ENCODE measurements around the gene PTGDS. TPM values are rescaled to one million over a fixed set of nuclear protein-coding genes. Genes with fewer than 3 reads are reported as not detected.

The PTGDS gene
- total RNA-seq, 1 donor from 2014 or later, result 0.26 TPM

DNA sequence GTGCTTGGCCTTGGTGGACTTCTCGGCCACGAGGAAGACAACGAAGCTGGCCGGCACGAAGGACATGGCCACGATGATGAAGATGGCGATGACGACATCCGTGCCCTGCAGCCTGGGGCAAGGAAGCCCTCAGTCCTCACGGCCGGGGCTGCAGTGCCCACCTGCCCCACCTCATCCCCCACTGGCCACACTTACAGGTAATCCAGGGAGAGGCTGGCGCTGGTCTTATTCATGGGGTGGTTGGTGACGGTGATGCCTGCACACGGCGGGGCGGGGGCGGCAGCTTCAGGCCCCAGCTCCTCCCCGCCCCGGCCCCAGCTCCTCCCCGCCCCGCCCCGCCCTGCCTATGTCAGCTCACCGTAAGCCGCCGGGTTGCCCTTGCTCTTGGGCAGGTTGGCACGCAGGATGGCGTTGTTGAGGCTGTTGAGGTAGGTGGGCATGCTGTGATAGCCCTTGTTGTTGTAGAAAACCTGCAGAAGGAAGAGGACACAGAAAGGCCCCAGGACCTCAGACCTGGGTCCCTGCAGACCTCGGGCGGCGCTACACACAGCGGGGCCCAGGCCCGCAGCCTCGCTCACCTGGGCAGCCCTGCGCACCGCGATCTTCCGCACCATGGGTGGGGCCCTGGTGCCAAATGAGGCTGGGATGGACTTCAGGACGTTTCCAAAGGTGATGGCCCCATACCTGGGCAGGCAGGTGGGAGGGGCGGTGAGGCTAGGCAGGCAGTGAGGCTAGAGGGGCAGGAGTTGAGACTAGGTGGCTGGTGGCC, 34.8 kb downstream of the PTGDS start:
- no peak for DNase-seq (ENCODE audit: low read depth)
- TF ChIP-seq, protein P1, sequence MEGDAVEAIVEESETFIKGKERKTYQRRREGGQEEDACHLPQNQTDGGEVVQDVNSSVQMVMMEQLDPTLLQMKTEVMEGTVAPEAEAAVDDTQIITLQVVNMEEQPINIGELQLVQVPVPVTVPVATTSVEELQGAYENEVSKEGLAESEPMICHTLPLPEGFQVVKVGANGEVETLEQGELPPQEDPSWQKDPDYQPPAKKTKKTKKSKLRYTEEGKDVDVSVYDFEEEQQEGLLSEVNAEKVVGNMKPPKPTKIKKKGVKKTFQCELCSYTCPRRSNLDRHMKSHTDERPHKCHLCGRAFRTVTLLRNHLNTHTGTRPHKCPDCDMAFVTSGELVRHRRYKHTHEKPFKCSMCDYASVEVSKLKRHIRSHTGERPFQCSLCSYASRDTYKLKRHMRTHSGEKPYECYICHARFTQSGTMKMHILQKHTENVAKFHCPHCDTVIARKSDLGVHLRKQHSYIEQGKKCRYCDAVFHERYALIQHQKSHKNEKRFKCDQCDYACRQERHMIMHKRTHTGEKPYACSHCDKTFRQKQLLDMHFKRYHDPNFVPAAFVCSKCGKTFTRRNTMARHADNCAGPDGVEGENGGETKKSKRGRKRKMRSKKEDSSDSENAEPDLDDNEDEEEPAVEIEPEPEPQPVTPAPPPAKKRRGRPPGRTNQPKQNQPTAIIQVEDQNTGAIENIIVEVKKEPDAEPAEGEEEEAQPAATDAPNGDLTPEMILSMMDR (IDR thresholded peaks at IDR 0.05; ENCODE audit: insufficient read depth, low read length, severe bottlenecking), result no peak
- Histone ChIP-seq H3K4me3 (ENCODE audit: low read depth, low read length) (no peak overlapping the region), H3K27me3 (ENCODE audit: control insufficient read depth, insufficient read depth, low read length) (no peaks in the 10 kb centered on the region), H3K36me3 (ENCODE audit: control insufficient read depth, insufficient read depth, low read length) (peaks cover 11% of the 10 kb centered on the region)
- FAIRE-seq, result no peak

DNA sequence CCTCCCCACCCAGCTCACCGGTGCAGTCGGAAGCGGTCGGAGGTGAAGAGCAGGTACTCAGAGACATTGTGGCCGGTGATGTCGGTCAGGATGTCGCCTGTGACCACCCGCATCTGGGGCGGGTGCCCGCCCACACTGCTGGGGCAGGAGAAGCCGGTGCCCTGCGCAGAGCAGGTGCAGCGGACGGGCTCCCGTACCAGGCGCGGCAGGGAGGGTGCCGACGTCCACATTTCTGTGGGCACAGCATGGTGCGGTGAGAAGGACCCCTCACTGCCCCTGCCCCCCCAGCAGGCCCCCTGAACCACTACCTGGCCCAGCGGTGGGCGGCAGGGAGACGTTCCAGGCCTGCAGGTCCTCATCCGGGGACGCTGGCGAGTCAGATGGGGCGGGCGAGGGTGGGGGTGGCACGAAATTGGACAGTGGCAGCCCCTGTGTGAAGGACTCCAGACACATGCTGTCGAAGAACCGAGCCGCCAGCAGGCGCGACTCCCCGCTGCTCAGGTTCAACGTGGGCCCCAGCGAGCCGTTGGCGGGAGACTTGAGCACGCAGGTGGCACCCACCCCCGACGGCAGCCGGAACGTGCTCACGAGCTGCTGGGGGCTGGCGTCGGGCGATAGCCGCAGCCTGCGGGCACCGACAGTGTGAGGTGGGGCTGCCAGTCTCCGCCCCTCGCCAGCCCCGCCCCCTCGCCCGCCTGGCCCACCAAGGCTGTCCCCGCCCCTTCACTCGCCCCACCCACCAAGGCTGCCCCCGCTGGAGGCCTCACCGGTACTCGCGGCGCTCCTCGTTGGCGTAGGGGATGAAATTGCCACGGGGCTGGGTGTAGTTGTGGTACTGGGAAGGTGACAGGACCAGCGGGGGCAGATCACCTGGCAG, 35.6 kb downstream of the PTGDS start:
- H3K4me3 ChIP-seq (ENCODE audit: low read depth, low read length), result no peak overlapping the region
- FAIRE-seq (no peak), DNase-seq (ENCODE audit: low read depth) (no peak)
- peaks cover 10% of the 10 kb centered on the region for H3K36me3 ChIP-seq (ENCODE audit: control insufficient read depth, insufficient read depth, low read length)
- TF ChIP-seq, protein P1 (IDR thresholded peaks at IDR 0.05; ENCODE audit: insufficient read depth, low read length, severe bottlenecking), result no peak
- no peaks in the 10 kb centered on the region for H3K27me3 ChIP-seq (ENCODE audit: control insufficient read depth, insufficient read depth, low read length)

DNA sequence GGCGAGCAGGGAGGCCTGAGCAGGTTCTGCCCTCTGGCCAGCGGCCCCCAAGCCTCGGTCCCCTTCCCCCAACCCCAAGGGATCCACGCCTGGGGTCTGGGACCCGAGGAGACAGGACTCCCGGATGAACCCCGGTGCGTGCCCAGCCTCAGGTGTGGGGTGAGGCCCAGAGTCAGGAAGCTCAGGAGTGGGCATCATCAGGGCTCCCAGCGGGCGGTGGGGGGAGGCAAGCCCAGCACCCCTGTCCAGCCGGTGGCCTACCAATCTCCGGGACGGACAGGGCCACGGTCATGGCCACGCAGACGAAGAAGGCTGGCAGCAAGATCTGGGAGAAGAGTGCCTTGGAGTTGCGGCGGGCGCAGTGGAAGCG, 36.3 kb downstream of the PTGDS start:
- no peak for DNase-seq (ENCODE audit: low read depth)
- Histone ChIP-seq H3K4me3 (ENCODE audit: low read depth, low read length) (no peak overlapping the region), H3K36me3 (ENCODE audit: control insufficient read depth, insufficient read depth, low read length) (peaks cover 10% of the 10 kb centered on the region), H3K27me3 (ENCODE audit: control insufficient read depth, insufficient read depth, low read length) (no peaks in the 10 kb centered on the region)
- no peak for FAIRE-seq
- TF ChIP-seq, protein P1 (IDR thresholded peaks at IDR 0.05; ENCODE audit: insufficient read depth, low read length, severe bottlenecking), result no peak

DNA sequence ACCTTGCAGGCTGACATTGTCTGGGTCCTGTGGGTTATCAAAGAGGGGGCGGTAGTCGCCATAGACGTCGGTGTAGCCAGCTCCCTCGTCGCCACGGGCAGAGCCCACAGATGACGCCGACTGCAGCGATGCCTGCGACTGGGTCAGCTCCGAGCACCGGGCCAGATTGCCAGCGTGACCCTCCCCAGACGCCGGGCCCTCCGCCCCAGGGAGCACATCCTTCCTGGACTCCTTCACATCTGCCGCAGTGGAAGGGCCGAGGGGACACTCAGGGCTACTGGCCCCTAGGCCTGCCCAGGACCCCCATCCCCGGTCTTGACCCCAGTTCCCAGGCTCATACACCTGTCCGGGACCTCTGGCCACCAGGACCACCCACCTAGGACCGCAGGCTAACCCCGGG, 36.9 kb downstream of the PTGDS start:
- TF ChIP-seq, protein P1 (IDR thresholded peaks at IDR 0.05; ENCODE audit: insufficient read depth, low read length, severe bottlenecking), result no peak
- Histone ChIP-seq H3K4me3 (ENCODE audit: low read depth, low read length) (no peak overlapping the region), H3K27me3 (ENCODE audit: control insufficient read depth, insufficient read depth, low read length) (no peaks in the 10 kb centered on the region), H3K36me3 (ENCODE audit: control insufficient read depth, insufficient read depth, low read length) (peaks cover 10% of the 10 kb centered on the region)
- DNase-seq (ENCODE audit: low read depth) (no peak), FAIRE-seq (no peak)

DNA sequence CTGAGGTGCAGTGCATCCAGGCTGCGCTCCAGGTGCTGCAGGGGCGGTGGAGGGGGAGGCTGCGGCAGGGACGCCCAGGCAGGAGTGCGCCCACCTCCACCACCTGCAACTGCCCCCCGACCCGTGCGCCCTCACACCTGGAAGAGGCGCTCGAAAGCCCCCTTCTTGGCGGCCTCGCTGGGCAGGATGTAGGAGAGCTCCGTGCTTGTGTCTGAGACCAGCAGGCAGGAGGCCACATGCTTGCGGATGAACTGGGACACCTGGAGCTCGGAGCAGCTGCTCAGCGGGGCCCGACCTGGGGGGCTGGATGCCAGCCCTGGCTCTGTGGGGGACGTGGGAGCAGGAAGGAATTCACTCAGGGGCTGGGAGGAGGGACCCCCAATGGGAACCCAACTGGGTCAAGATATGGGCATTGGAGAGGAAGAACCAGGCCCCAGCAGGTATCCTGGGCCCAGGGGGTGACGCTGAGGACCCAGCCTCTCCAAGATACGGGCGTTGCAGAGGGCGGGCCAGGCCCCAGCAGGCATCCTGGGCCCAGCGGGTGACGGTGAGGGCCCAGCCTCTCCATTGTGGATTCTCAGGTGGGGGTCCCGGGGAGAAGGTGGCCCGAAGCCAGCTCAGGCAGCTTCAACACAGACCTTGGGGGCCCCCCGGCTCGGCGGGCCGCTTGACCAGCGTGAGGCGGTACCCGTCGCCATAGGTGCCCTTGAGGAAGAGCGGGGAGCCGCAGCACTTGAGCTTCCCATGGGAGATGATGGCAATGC, 37.7 kb downstream of the PTGDS start:
- TF ChIP-seq, protein P1 (IDR thresholded peaks at IDR 0.05; ENCODE audit: insufficient read depth, low read length, severe bottlenecking), result no peak
- Histone ChIP-seq H3K27me3 (ENCODE audit: control insufficient read depth, insufficient read depth, low read length) (no peaks in the 10 kb centered on the region), H3K36me3 (ENCODE audit: control insufficient read depth, insufficient read depth, low read length) (peaks cover 9% of the 10 kb centered on the region), H3K4me3 (ENCODE audit: low read depth, low read length) (no peak overlapping the region)
- FAIRE-seq (no peak), DNase-seq (ENCODE audit: low read depth) (no peak)
